ENCODE results near the gene ARHGAP30.

DNA sequence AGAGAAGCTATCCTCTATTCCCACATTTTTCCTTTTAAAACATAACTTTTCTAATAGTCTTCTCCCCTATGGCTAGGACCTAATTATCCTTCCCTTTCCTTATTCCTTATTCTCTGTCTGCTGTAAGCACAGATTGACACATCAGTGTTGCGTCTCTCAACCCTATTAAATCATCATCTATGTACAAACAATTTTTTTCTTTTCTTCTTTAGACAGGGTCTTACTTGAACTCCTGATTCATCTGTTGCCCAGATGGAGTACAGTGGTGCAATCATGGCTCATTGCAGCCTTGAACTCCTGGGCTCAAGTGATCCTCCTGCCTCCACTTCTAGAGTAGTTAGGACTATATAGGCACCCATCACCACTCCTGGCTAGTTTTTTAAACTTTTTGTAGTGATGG, 36.7 kb upstream of the ARHGAP30 start:
- TF ChIP-seq, protein P1, sequence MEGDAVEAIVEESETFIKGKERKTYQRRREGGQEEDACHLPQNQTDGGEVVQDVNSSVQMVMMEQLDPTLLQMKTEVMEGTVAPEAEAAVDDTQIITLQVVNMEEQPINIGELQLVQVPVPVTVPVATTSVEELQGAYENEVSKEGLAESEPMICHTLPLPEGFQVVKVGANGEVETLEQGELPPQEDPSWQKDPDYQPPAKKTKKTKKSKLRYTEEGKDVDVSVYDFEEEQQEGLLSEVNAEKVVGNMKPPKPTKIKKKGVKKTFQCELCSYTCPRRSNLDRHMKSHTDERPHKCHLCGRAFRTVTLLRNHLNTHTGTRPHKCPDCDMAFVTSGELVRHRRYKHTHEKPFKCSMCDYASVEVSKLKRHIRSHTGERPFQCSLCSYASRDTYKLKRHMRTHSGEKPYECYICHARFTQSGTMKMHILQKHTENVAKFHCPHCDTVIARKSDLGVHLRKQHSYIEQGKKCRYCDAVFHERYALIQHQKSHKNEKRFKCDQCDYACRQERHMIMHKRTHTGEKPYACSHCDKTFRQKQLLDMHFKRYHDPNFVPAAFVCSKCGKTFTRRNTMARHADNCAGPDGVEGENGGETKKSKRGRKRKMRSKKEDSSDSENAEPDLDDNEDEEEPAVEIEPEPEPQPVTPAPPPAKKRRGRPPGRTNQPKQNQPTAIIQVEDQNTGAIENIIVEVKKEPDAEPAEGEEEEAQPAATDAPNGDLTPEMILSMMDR (conservative IDR thresholded peaks at IDR 0.05; ENCODE audit: low read depth, low read length): no peak
- TF ChIP-seq EZH2 (IDR thresholded peaks at IDR 0.05; ENCODE audit: low read length, unreplicated experiment): no peak

All from PC-3 (cell line).